ENCODE measurements around the gene CYB5R4. TPM values are rescaled to one million over a fixed set of nuclear protein-coding genes. Genes with fewer than 3 reads are reported as not detected.
"Not testable (repeated sequence)": the region's sequence is repeated elsewhere in the genome, so short reads cannot be mapped to it uniquely, and the experiment has no call there.

Gene CYB5R4
- polyA plus RNA-seq, 2 of the 4 experiments (the other 2 are of a cell fraction), result 21.3 to 25.5 TPM

DNA sequence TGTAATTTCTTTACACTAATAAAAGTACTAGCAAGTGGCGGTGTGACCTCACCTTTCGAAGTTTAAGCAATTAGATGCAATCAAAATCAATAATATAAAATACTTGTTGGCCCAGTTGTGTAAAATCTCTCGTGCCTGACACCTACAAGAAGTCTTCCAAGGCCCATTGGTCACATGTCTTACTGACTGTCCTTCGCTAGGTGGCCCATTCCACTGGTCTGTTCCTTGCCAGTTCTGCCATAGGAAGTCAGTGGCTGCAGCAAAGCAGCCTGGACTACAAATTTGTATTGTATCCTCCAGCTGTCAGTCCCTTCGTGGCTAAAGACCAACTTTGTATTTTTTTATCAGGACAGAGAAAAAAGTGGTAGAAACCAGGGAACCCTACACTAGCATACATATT, 61.8 kb downstream of the CYB5R4 start:
- no peak for FAIRE-seq
- Histone ChIP-seq H3K4me3 (no peak overlapping the region), H3K9me3 (no peaks in the 10 kb centered on the region), H3K27ac (no peak overlapping the region), H3K4me1 (no peaks in the 10 kb centered on the region), H3K4me2 (no peak overlapping the region)
- TF ChIP-seq TFCP2L1 (CRISPR knock-in tag; IDR thresholded peaks at IDR 0.05), result no peak
- TF ChIP-seq POLR2A (IDR thresholded peaks at IDR 0.05; ENCODE audit: low read length), result no peak
- TF ChIP-seq USF2 (IDR thresholded peaks at IDR 0.05), result no peak
- TF ChIP-seq HOXB13 (CRISPR knock-in tag; IDR thresholded peaks at IDR 0.05; ENCODE audit: low read depth), result no peak
- TF ChIP-seq ZSCAN20 (CRISPR knock-in tag; IDR thresholded peaks at IDR 0.05), result no peak
- no peak for TF ChIP-seq HOXA7 (CRISPR knock-in tag; IDR thresholded peaks at IDR 0.05)
- TF ChIP-seq MAX (IDR thresholded peaks at IDR 0.05), result no peak
- no peak for TF ChIP-seq RFX5 (IDR thresholded peaks at IDR 0.05)
- TF ChIP-seq HOXB5 (CRISPR knock-in tag; IDR thresholded peaks at IDR 0.05), result no peak
- TF ChIP-seq HEYL (CRISPR knock-in tag; IDR thresholded peaks at IDR 0.05), result no peak
- TF ChIP-seq GATA3 (IDR thresholded peaks at IDR 0.05; ENCODE audit: borderline replicate concordance), result no peak
- no peak for TF ChIP-seq RNF2 (IDR thresholded peaks at IDR 0.05; ENCODE audit: borderline replicate concordance, low read depth)
- ATAC-seq, result no peak
- 87% methylated on average over 5 of the region's 5 CpGs for WGBS (ENCODE audit: missing lambda C conversion rate)
- DNase-seq (ENCODE audit: low read depth in 1 of 2, low spot score in 1 of 2), result no peak
- CTCF ChIA-PET, result no interaction called here
- POLR2A ChIA-PET, result no interaction called here

DNA sequence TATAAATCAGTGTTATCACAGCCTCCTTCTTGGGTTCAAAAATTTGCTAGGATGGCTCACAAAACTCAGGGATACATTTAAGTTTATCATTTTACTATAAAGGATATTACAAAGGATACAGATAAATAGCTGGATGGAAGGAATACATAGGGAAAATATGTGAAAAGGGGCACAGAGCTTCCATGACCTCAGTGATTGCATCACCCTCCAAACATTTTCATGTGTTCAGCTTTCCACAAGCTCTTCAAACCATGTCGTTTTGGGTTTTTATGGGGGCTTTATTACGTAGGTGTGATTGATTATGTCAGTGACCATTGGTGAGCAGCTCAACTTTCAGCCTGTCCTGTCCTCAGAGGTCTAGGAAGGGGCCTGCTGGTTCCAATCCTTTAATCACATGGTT, 68.0 kb downstream of the CYB5R4 start:
- no peak for ATAC-seq
- CTCF ChIA-PET, result no interaction called here
- no peaks in the 10 kb centered on the region for H3K9me3 ChIP-seq
- H3K4me2 ChIP-seq, result no peak overlapping the region
- no peak overlapping the region for H3K4me3 ChIP-seq
- no peaks in the 10 kb centered on the region for H3K4me1 ChIP-seq
- POLR2A ChIA-PET, result no interaction called here
- no peak for FAIRE-seq
- no peak overlapping the region for H3K27ac ChIP-seq
- no peak for DNase-seq (ENCODE audit: low read depth in 1 of 2, low spot score in 1 of 2)
- 95% methylated on average over 2 of the region's 2 CpGs for WGBS (ENCODE audit: missing lambda C conversion rate)
- TF ChIP-seq TFCP2L1 (CRISPR knock-in tag; IDR thresholded peaks at IDR 0.05) (no peak), MAX (IDR thresholded peaks at IDR 0.05) (no peak), POLR2AphosphoS2 (conservative IDR thresholded peaks at IDR 0.05; ENCODE audit: low read length) (no peak)

DNA sequence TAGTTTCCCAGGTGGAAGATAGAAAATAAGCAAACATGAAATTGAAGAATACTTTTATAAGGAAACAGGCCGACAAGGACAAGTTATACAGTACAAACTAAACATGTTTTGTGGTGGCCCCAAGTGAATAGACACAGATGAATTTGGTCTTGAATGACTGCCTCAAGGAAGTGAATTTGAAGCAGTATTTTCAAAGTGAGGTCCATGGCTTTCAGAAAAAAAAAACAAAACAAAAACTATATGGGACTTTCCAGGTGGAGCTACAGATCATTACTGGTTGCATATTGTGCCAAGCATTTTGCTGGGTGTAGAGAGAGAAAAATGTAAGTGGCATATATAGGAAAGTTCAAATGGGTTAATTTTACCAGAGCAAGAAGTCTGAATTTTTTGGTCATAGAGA, 68.8 kb downstream of the CYB5R4 start:
- no peak overlapping the region for H3K27ac ChIP-seq
- no peaks in the 10 kb centered on the region for H3K4me1 ChIP-seq
- POLR2A ChIA-PET, result no interaction called here
- CTCF ChIA-PET, result no interaction called here
- WGBS (ENCODE audit: missing lambda C conversion rate), result 91% methylated on average over 1 of the region's 1 CpG
- no peaks in the 10 kb centered on the region for H3K9me3 ChIP-seq
- no peak for DNase-seq (ENCODE audit: low read depth in 1 of 2, low spot score in 1 of 2)
- H3K4me2 ChIP-seq, result no peak overlapping the region
- TF ChIP-seq HOXB13 (CRISPR knock-in tag; IDR thresholded peaks at IDR 0.05; ENCODE audit: low read depth) (no peak), MAFK (IDR thresholded peaks at IDR 0.05; ENCODE audit: partially characterized antibody) (no peak), BHLHE40 (IDR thresholded peaks at IDR 0.05; ENCODE audit: low read depth, low read length) (no peak), HDAC2 (IDR thresholded peaks at IDR 0.05) (no peak), FOXS1 (CRISPR knock-in tag; IDR thresholded peaks at IDR 0.05) (no peak), TFCP2L1 (CRISPR knock-in tag; IDR thresholded peaks at IDR 0.05) (no peak), HOXB5 (CRISPR knock-in tag; IDR thresholded peaks at IDR 0.05) (no peak), HMGXB4 (CRISPR knock-in tag; IDR thresholded peaks at IDR 0.05; ENCODE audit: borderline replicate concordance) (no peak), POLR2AphosphoS2 (conservative IDR thresholded peaks at IDR 0.05; ENCODE audit: low read length) (no peak), EHMT2 (IDR thresholded peaks at IDR 0.05; ENCODE audit: low read depth) (no peak), RAD21 (conservative IDR thresholded peaks at IDR 0.05 in 1 of 2, IDR thresholded peaks at IDR 0.05 in 1 of 2) (no peak), CBX2 (IDR thresholded peaks at IDR 0.05; ENCODE audit: borderline replicate concordance, low read depth) (no peak), EP300 (IDR thresholded peaks at IDR 0.05) (no peak), TP53 (CRISPR knock-in tag; IDR thresholded peaks at IDR 0.05) (no peak), MAX (IDR thresholded peaks at IDR 0.05) (no peak), JUN (IDR thresholded peaks at IDR 0.05) (no peak), ZFP36 (IDR thresholded peaks at IDR 0.05; ENCODE audit: borderline replicate concordance, partially characterized antibody) (no peak), HEYL (CRISPR knock-in tag; IDR thresholded peaks at IDR 0.05) (no peak), RNF2 (IDR thresholded peaks at IDR 0.05; ENCODE audit: borderline replicate concordance, low read depth) (no peak)
- ATAC-seq, result no peak
- no peak for FAIRE-seq
- H3K4me3 ChIP-seq, result no peak overlapping the region

GRCh38 chr6:83946201-83946833, 86.8 kb downstream of the CYB5R4 start:
- DNase-seq (ENCODE audit: low read depth in 1 of 2, low spot score in 1 of 2); H3K9me3 ChIP-seq; ATAC-seq; H3K27ac ChIP-seq; H3K4me3 ChIP-seq; H3K4me2 ChIP-seq; FAIRE-seq; CTCF ChIA-PET; H3K4me1 ChIP-seq; POLR2A ChIA-PET: not testable (repeated sequence)
- WGBS (ENCODE audit: missing lambda C conversion rate), result 84% methylated on average over 4 of the region's 4 CpGs

GRCh38 chr6:83947983-83948382, 88.5 kb downstream of the CYB5R4 start:
- H3K9me3 ChIP-seq; CTCF ChIA-PET; H3K4me2 ChIP-seq; H3K27ac ChIP-seq; ATAC-seq; FAIRE-seq; DNase-seq (ENCODE audit: low read depth in 1 of 2, low spot score in 1 of 2); H3K4me3 ChIP-seq; POLR2A ChIA-PET; H3K4me1 ChIP-seq: not testable (repeated sequence)
- WGBS (ENCODE audit: missing lambda C conversion rate), result 79% methylated on average over 2 of the region's 2 CpGs
